ENCODE results near the gene USP40.

Gene USP40

GRCh38 chr2:233471291-233472035 is 95.1 kb downstream of the USP40 start:
- no peak for DNase-seq

GRCh38 chr2:233470839-233471238 is 95.7 kb downstream of the USP40 start:
- no peak for DNase-seq

- DNase-seq = peak; percentile 61
Measured at GRCh38 chr2:233470011-233470687, 96.4 kb downstream of the USP40 start.

GRCh38 chr2:233469261-233470010 is 97.1 kb downstream of the USP40 start:
- DNase-seq = no peak

GRCh38 chr2:233468741-233469110 is 97.9 kb downstream of the USP40 start:
- DNase-seq = no peak

GRCh38 chr2:233468047-233468740 is 98.4 kb downstream of the USP40 start:
- DNase-seq = no peak

GRCh38 chr2:233466991-233467603 is 99.5 kb downstream of the USP40 start:
- DNase-seq = no peak

- no peak for DNase-seq
Measured at GRCh38 chr2:233464531-233465240, 101.9 kb downstream of the USP40 start.

GRCh38 chr2:233464056-233464455 is 102.5 kb downstream of the USP40 start:
- DNase-seq = no peak

GRCh38 chr2:233463586-233463985 is 103.0 kb downstream of the USP40 start:
- DNase-seq = no peak

GRCh38 chr2:233462826-233463470 is 103.6 kb downstream of the USP40 start:
- DNase-seq = no peak

GRCh38 chr2:233462202-233462785 is 104.3 kb downstream of the USP40 start:
- no peak for DNase-seq

- no peak for DNase-seq
Measured at GRCh38 chr2:233461481-233461891, 105.1 kb downstream of the USP40 start.

GRCh38 chr2:233460726-233461441 is 105.7 kb downstream of the USP40 start:
- no peak for DNase-seq

- no peak for DNase-seq
Measured at GRCh38 chr2:233459426-233459825, 107.2 kb downstream of the USP40 start.

GRCh38 chr2:233458826-233459225 is 107.8 kb downstream of the USP40 start:
- no peak for DNase-seq

- DNase-seq = no peak
Measured at GRCh38 chr2:233458031-233458610, 108.5 kb downstream of the USP40 start.

GRCh38 chr2:233457356-233457755 is 109.2 kb downstream of the USP40 start:
- no peak for DNase-seq

- DNase-seq = no peak
Measured at GRCh38 chr2:233456934-233457333, 109.6 kb downstream of the USP40 start.

- DNase-seq = no peak
Measured at GRCh38 chr2:233456111-233456510, 110.5 kb downstream of the USP40 start.
